Measurements from ENCODE around the gene PSMD13. TPM values are rescaled to one million over a fixed set of nuclear protein-coding genes. Genes with fewer than 3 reads are reported as not detected.

PSMD13 gene
- total RNA-seq, 1 donor from 2014 or later = 50.2 TPM

- H3K27ac ChIP-seq = peak overlapping the region; percentile 37 to 67
- H3K27me3 ChIP-seq = no peaks in the 10 kb centered on the region
- H3K36me3 ChIP-seq = no peaks in the 10 kb centered on the region
- H3K4me3 ChIP-seq = no peak overlapping the region
- DNase-seq (ENCODE audit: low spot score in 2 of 2) = no peak
- no peaks in the 10 kb centered on the region for H3K4me1 ChIP-seq
- H3K9me3 ChIP-seq = no peaks in the 10 kb centered on the region
- peak in 1 of 3 experiments; percentile 5 for TF ChIP-seq CTCF (IDR thresholded peaks at IDR 0.05)
- intact Hi-C loops (cut with DNase I) = no loop called here
Observed at GRCh38 chr11:269146-269890, 32.5 kb downstream of the PSMD13 start.

- DNase-seq (ENCODE audit: low spot score in 2 of 2) = no peak
- H3K4me1 ChIP-seq = no peaks in the 10 kb centered on the region
- H3K27me3 ChIP-seq = no peaks in the 10 kb centered on the region
- no peak overlapping the region for H3K4me3 ChIP-seq
- H3K9me3 ChIP-seq = peaks cover 0 to under 1% of the 10 kb centered on the region in 2 donors
- H3K27ac ChIP-seq = peak overlapping the region; percentile 37 to 43
- no peaks in the 10 kb centered on the region for H3K36me3 ChIP-seq
- TF ChIP-seq CTCF (IDR thresholded peaks at IDR 0.05) = no peak
- intact Hi-C loops (cut with DNase I) = no loop called here
Observed at GRCh38 chr11:270451-271318, 33.9 kb downstream of the PSMD13 start.

GRCh38 chr11:271319-271715, 34.5 kb downstream of the PSMD13 start:
- Histone ChIP-seq H3K27me3 (no peaks in the 10 kb centered on the region), H3K27ac (no peak overlapping the region), H3K4me1 (no peaks in the 10 kb centered on the region), H3K9me3 (peaks cover 0 to 4% of the 10 kb centered on the region in 2 donors), H3K36me3 (no peaks in the 10 kb centered on the region), H3K4me3 (no peak overlapping the region)
- peak in 1 of 2 donors; percentile 52 for DNase-seq (ENCODE audit: low spot score in 2 of 2)
- no peak for TF ChIP-seq CTCF (IDR thresholded peaks at IDR 0.05)
- intact Hi-C loops (cut with DNase I) = no loop called here

GRCh38 chr11:272195-272930, 35.6 kb downstream of the PSMD13 start:
- Histone ChIP-seq H3K9me3 (peaks cover 0 to 4% of the 10 kb centered on the region in 2 donors), H3K27me3 (no peaks in the 10 kb centered on the region), H3K4me3 (no peak overlapping the region), H3K27ac (no peak overlapping the region), H3K4me1 (no peaks in the 10 kb centered on the region), H3K36me3 (no peaks in the 10 kb centered on the region)
- no peak for TF ChIP-seq CTCF (IDR thresholded peaks at IDR 0.05)
- intact Hi-C loops (cut with DNase I) = no loop called here
- no peak for DNase-seq (ENCODE audit: low spot score in 2 of 2)

GRCh38 chr11:272931-273198, 36.1 kb downstream of the PSMD13 start:
- intact Hi-C loops (cut with DNase I) = no loop called here
- no peaks in the 10 kb centered on the region for H3K4me1 ChIP-seq
- H3K4me3 ChIP-seq = no peak overlapping the region
- H3K27ac ChIP-seq = no peak overlapping the region
- H3K9me3 ChIP-seq = peaks cover 0 to 4% of the 10 kb centered on the region in 2 donors
- DNase-seq (ENCODE audit: low spot score in 2 of 2) = no peak
- no peaks in the 10 kb centered on the region for H3K27me3 ChIP-seq
- no peak for TF ChIP-seq CTCF (IDR thresholded peaks at IDR 0.05)
- H3K36me3 ChIP-seq = no peaks in the 10 kb centered on the region
